ENCODE measurements around the gene PLA2G1B. TPM values are rescaled to one million over a fixed set of nuclear protein-coding genes. Genes with fewer than 3 reads are reported as not detected.

The PLA2G1B gene
- total RNA-seq, 1 donor from 2014 or later: 0.60 TPM

DNA sequence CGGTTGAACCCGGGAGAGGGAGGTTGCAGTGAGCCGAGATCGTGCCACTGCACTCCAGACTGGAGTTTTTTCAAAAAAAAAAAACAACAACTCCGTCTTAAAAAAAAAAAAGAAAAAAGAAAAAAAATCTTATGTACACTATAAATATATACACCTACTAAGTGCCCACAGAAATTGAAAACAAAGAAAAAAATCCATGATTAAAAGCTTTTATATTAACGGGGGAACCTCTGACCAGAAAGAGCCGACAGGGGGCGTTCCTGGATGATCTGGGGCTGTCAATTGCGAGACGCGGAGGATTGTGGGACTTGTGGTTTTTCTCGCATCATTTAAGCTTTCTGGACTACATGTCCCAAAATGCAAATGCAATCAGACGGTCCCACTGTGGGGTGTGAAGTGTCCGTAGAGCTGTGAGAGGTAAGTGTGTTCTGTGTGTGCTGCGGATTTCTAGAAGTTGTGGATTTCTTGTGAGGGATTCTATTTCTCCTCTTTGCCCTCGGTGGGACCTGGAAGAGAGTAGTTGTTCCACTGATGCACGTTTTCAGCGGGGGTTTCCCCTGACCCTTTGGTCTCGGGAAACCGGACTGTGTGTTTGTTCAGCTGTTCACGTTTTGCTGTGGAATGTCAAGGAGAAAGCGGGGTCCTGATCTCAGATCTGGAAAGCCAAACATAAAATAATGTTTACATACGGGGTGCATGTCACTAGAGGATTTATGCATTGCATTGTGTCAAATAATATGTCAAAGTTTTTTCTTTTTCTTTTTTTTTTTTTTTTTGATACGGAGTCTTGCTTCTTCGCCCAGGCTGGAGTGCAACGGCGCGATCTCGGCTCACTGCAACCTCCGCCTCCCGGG, 25.4 kb downstream of the PLA2G1B start, which contains the start of gene SIRT4:
SIRT4 (plus strand) TSS at position 360 of the 854 bp plus-strand sequence. CDS start 1,241 bp downstream, outside the sequence.
- Mint-ChIP-seq H3K4me3 (ENCODE audit: low read depth) (peak within 1 kb of the TSS; percentile 84), H3K9me3 (ENCODE audit: low read depth) (no peaks in the 10 kb centered on the region), H3K27ac (peak within 1 kb of the TSS; percentile 98), H3K4me1 (ENCODE audit: low read depth) (peaks cover 4% of the 10 kb centered on the region), H3K36me3 (ENCODE audit: insufficient read depth) (peaks cover 3% of the 10 kb centered on the region), H3K27me3 (no peaks in the 10 kb centered on the region)
- TF ChIP-seq, protein P1, sequence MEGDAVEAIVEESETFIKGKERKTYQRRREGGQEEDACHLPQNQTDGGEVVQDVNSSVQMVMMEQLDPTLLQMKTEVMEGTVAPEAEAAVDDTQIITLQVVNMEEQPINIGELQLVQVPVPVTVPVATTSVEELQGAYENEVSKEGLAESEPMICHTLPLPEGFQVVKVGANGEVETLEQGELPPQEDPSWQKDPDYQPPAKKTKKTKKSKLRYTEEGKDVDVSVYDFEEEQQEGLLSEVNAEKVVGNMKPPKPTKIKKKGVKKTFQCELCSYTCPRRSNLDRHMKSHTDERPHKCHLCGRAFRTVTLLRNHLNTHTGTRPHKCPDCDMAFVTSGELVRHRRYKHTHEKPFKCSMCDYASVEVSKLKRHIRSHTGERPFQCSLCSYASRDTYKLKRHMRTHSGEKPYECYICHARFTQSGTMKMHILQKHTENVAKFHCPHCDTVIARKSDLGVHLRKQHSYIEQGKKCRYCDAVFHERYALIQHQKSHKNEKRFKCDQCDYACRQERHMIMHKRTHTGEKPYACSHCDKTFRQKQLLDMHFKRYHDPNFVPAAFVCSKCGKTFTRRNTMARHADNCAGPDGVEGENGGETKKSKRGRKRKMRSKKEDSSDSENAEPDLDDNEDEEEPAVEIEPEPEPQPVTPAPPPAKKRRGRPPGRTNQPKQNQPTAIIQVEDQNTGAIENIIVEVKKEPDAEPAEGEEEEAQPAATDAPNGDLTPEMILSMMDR (IDR thresholded peaks at IDR 0.05; ENCODE audit: unreplicated experiment): peak; percentile 89
- peak; percentile 76 for DNase-seq (ENCODE audit: low spot score, unreplicated experiment)

GRCh38 chr12:120292661-120293531, 34.7 kb downstream of the PLA2G1B start, which contains the start of gene RNU4-1:
RNU4-1 (minus strand) TSS chr12:120293237.
- H3K9me3 Mint-ChIP-seq (ENCODE audit: low read depth): no peaks in the 10 kb centered on the region
- H3K27ac Mint-ChIP-seq: peak within 1 kb of the TSS; percentile 49
- H3K4me1 Mint-ChIP-seq (ENCODE audit: low read depth): no peaks in the 10 kb centered on the region
- DNase-seq (ENCODE audit: low spot score, unreplicated experiment): peak; percentile 42
- H3K27me3 Mint-ChIP-seq: no peaks in the 10 kb centered on the region
- H3K4me3 Mint-ChIP-seq (ENCODE audit: low read depth): no peak within 1 kb of the TSS
- no peaks in the 10 kb centered on the region for H3K36me3 Mint-ChIP-seq (ENCODE audit: insufficient read depth)
- TF ChIP-seq, protein P1 (IDR thresholded peaks at IDR 0.05; ENCODE audit: unreplicated experiment): no peak

DNA sequence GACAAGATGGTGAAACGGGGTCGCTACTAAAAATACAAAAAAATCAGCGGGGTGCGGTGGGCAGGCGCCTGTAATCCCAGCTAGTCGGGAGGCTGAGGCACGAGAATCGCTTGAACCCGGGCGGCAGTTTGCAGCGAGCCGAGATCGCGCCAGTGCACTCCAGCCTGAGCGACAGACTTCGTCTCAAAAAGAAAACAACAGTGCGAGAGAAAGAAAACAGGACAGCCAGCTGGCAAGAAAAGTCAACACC, 35.2 kb downstream of the PLA2G1B start:
- no peak overlapping the region for H3K27ac Mint-ChIP-seq
- no peaks in the 10 kb centered on the region for H3K9me3 Mint-ChIP-seq (ENCODE audit: low read depth)
- no peaks in the 10 kb centered on the region for H3K4me1 Mint-ChIP-seq (ENCODE audit: low read depth)
- DNase-seq (ENCODE audit: low spot score, unreplicated experiment): peak; percentile 14
- TF ChIP-seq, protein P1 (IDR thresholded peaks at IDR 0.05; ENCODE audit: unreplicated experiment): no peak
- no peak overlapping the region for H3K4me3 Mint-ChIP-seq (ENCODE audit: low read depth)
- no peaks in the 10 kb centered on the region for H3K27me3 Mint-ChIP-seq
- no peaks in the 10 kb centered on the region for H3K36me3 Mint-ChIP-seq (ENCODE audit: insufficient read depth)

DNA sequence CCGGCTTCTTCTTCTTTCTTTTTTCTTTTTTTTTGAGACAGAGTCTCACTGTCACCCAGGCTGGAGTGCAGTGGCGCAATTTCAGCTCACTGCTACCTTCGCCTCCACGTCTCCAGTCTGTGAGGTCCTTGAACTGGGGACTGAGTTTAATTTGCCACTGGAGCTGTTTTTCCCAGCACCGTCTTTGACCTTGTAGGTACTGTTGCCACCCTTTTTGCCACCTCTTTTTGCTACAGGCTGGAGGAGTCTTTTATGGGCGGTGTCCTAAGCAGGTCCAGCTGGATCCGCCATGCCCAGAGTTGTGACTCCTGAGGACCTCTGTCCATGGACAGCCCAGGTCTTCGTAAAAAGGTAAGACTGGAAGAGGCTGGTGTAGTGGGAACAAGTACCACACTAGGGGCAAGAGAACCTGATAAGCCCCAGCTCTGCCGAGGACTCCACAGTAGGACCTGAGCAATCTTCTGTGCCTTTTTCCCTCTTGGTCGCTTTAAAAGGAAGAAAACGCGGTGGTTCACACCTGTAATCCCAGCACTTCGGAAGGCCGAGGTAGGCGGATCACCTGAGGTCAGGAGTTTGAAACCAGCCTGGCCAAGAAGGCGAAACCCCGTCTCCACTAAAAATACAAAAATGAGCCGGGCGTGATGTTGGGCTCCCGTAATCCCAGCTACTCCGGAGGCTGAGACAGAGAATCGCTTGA, 36.8 kb downstream of the PLA2G1B start:
- Mint-ChIP-seq H3K27ac (no peak overlapping the region), H3K9me3 (ENCODE audit: low read depth) (no peaks in the 10 kb centered on the region), H3K27me3 (no peaks in the 10 kb centered on the region), H3K4me3 (ENCODE audit: low read depth) (no peak overlapping the region), H3K4me1 (ENCODE audit: low read depth) (no peaks in the 10 kb centered on the region), H3K36me3 (ENCODE audit: insufficient read depth) (no peaks in the 10 kb centered on the region)
- TF ChIP-seq, protein P1 (IDR thresholded peaks at IDR 0.05; ENCODE audit: unreplicated experiment): no peak
- no peak for DNase-seq (ENCODE audit: low spot score, unreplicated experiment)

DNA sequence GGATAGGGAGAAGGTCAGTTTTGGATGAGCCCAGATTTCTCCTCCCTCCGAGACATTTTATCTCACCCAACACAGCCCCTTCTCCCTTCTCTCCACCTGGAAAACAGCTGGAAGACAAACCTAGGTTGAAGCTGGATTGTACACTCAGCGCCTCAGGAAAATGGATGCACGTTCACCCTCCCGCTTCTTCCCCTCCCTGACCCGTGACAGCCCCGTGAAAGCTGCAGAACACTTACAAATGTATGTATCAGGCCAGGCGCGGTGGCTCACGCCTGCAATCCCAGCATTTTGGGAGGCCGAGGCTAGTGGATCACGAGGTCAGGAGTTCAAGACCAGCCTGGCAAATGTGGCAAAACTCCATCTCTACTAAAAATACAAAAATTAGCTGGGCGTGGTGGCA, 40.1 kb downstream of the PLA2G1B start:
- Mint-ChIP-seq H3K27ac (no peak overlapping the region), H3K36me3 (ENCODE audit: insufficient read depth) (no peaks in the 10 kb centered on the region), H3K9me3 (ENCODE audit: low read depth) (no peaks in the 10 kb centered on the region), H3K4me1 (ENCODE audit: low read depth) (no peaks in the 10 kb centered on the region), H3K4me3 (ENCODE audit: low read depth) (no peak overlapping the region), H3K27me3 (no peaks in the 10 kb centered on the region)
- TF ChIP-seq, protein P1 (IDR thresholded peaks at IDR 0.05; ENCODE audit: unreplicated experiment): no peak
- DNase-seq (ENCODE audit: low spot score, unreplicated experiment): no peak
